WTC11 (cell line): ENCODE data around the gene TRIM65.

Experiments used
- NR2C2 ChIP-seq: sonication (generic); formaldehyde crosslinking; IDR thresholded peaks from 2 replicates; pipeline ENCODE4 v1.8.0; 2022; ENCODE audit warnings: mild to moderate bottlenecking, missing genetic modification reagents
- NR3C1 ChIP-seq: sonication (generic); formaldehyde crosslinking; conservative IDR thresholded peaks from 2 replicates; pipeline ENCODE4 v1.8.1; 2023; ENCODE audit warnings: low read depth, mild to moderate bottlenecking, missing genetic modification reagents
- OVOL2 ChIP-seq: fragments of 250-450 bp; sonication (Bioruptor Pico); IDR thresholded peaks from 2 replicates; pipeline ENCODE4 v1.9.0; 2021; ENCODE audit warnings: mild to moderate bottlenecking, borderline replicate concordance
- SP1 ChIP-seq: sonication (generic); formaldehyde crosslinking; conservative IDR thresholded peaks from 2 replicates; pipeline ENCODE4 v1.8.1; 2022; ENCODE audit warnings: missing genetic modification reagents
- ZNF232 ChIP-seq: sonication (generic); formaldehyde crosslinking; IDR thresholded peaks from 2 replicates; pipeline ENCODE4 v1.8.0; 2022; ENCODE audit warnings: mild to moderate bottlenecking, missing genetic modification reagents
- ZNF416 ChIP-seq: fragments of 250-450 bp; sonication (Bioruptor Pico); IDR thresholded peaks from 2 replicates; pipeline ENCODE4 v1.9.0; 2021; ENCODE audit warnings: mild to moderate bottlenecking, inconsistent platforms
- TF ChIP-seq, protein P1 (sequence below): sonication (generic); formaldehyde crosslinking; IDR thresholded peaks from 2 replicates; pipeline ENCODE4 v1.8.1; 2023; ENCODE audit warnings: mild to moderate bottlenecking, missing genetic modification reagents, moderate library complexity
- TF ChIP-seq, protein P2 (sequence below): fragments of 250-450 bp; sonication (Bioruptor Pico); IDR thresholded peaks from 2 replicates; pipeline ENCODE4 v1.9.0; 2021; ENCODE audit warnings: mild to moderate bottlenecking, borderline replicate concordance
- TF ChIP-seq, protein P3 (sequence below): fragments of 200-600 bp; IDR thresholded peaks from 2 replicates; pipeline ENCODE4 v1.8.0; 2022; ENCODE audit warnings: antibody characterized with exemption
- TF ChIP-seq, protein P4 (sequence below): sonication (generic); formaldehyde crosslinking; IDR thresholded peaks from 2 replicates; pipeline ENCODE4 v1.8.1; 2022; ENCODE audit warnings: low read depth, mild to moderate bottlenecking, moderate library complexity, missing genetic modification reagents, borderline replicate concordance

DNA sequence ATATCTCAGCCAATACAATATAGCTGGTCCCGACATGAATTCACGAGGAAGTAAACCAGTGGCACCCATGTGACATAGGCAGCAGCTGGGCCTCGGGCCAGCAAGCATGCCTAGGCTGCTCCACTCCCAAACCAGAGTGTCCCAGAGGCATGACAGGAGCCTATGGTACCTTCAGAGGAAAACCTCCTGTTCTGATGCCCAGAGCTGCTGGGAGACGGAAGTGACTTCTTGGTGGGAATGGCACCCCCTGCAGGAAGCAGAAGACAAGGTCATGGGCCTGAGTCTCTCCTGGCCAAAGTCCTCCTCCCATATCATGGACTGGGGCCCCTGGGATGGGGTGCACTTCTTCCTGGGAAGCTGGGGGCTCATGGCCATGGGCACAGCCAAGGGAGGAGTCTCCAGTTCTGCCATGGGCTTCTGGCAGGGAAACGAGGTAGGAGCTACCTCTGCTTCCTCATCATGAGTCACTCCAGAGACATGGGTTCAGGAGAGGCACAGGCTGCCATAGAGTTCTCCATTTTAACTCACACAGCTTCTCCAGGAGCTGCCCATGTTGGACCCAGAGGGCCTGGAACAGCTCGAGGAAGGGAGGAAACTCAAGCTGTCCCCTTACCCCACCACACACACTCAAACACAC, 30.7 kb upstream of the TRIM65 start:
- TF ChIP-seq NR3C1 (CRISPR knock-in tag) (no peak), ZNF232 (CRISPR knock-in tag) (no peak), OVOL2 (CRISPR knock-in tag) (no peak), ZNF416 (no peak), NR2C2 (no peak), SP1 (no peak)
- TF ChIP-seq, protein P1, sequence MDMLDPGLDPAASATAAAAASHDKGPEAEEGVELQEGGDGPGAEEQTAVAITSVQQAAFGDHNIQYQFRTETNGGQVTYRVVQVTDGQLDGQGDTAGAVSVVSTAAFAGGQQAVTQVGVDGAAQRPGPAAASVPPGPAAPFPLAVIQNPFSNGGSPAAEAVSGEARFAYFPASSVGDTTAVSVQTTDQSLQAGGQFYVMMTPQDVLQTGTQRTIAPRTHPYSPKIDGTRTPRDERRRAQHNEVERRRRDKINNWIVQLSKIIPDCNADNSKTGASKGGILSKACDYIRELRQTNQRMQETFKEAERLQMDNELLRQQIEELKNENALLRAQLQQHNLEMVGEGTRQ (CRISPR knock-in tag), result no peak
- TF ChIP-seq, protein P2, sequence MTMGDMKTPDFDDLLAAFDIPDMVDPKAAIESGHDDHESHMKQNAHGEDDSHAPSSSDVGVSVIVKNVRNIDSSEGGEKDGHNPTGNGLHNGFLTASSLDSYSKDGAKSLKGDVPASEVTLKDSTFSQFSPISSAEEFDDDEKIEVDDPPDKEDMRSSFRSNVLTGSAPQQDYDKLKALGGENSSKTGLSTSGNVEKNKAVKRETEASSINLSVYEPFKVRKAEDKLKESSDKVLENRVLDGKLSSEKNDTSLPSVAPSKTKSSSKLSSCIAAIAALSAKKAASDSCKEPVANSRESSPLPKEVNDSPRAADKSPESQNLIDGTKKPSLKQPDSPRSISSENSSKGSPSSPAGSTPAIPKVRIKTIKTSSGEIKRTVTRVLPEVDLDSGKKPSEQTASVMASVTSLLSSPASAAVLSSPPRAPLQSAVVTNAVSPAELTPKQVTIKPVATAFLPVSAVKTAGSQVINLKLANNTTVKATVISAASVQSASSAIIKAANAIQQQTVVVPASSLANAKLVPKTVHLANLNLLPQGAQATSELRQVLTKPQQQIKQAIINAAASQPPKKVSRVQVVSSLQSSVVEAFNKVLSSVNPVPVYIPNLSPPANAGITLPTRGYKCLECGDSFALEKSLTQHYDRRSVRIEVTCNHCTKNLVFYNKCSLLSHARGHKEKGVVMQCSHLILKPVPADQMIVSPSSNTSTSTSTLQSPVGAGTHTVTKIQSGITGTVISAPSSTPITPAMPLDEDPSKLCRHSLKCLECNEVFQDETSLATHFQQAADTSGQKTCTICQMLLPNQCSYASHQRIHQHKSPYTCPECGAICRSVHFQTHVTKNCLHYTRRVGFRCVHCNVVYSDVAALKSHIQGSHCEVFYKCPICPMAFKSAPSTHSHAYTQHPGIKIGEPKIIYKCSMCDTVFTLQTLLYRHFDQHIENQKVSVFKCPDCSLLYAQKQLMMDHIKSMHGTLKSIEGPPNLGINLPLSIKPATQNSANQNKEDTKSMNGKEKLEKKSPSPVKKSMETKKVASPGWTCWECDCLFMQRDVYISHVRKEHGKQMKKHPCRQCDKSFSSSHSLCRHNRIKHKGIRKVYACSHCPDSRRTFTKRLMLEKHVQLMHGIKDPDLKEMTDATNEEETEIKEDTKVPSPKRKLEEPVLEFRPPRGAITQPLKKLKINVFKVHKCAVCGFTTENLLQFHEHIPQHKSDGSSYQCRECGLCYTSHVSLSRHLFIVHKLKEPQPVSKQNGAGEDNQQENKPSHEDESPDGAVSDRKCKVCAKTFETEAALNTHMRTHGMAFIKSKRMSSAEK, result no peak
- TF ChIP-seq, protein P3, sequence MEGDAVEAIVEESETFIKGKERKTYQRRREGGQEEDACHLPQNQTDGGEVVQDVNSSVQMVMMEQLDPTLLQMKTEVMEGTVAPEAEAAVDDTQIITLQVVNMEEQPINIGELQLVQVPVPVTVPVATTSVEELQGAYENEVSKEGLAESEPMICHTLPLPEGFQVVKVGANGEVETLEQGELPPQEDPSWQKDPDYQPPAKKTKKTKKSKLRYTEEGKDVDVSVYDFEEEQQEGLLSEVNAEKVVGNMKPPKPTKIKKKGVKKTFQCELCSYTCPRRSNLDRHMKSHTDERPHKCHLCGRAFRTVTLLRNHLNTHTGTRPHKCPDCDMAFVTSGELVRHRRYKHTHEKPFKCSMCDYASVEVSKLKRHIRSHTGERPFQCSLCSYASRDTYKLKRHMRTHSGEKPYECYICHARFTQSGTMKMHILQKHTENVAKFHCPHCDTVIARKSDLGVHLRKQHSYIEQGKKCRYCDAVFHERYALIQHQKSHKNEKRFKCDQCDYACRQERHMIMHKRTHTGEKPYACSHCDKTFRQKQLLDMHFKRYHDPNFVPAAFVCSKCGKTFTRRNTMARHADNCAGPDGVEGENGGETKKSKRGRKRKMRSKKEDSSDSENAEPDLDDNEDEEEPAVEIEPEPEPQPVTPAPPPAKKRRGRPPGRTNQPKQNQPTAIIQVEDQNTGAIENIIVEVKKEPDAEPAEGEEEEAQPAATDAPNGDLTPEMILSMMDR, result peak; percentile 47; the same call in 1 of the 2 replicates
- TF ChIP-seq, protein P4, sequence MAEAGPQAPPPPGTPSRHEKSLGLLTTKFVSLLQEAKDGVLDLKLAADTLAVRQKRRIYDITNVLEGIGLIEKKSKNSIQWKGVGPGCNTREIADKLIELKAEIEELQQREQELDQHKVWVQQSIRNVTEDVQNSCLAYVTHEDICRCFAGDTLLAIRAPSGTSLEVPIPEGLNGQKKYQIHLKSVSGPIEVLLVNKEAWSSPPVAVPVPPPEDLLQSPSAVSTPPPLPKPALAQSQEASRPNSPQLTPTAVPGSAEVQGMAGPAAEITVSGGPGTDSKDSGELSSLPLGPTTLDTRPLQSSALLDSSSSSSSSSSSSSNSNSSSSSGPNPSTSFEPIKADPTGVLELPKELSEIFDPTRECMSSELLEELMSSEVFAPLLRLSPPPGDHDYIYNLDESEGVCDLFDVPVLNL (CRISPR knock-in tag), result no peak
